SK-N-SH (cell line): ENCODE measurements around the gene IFNLR1. TPM values are rescaled to one million over a fixed set of nuclear protein-coding genes. Genes with fewer than 3 reads are reported as not detected.

Source experiments
- CTCF ChIA-PET: fragments of 300-600, 350-600 bp; formaldehyde crosslinking; extraction: SDS; loops from one replicate; lab custom pipeline; 2021; lab: Yijun Ruan, JAX
- POLR2A ChIA-PET: fragments of 350-600 bp; sonication (Branson Sonifier 250); formaldehyde crosslinking; extraction: SDS; loops from one replicate; lab custom pipeline; 2020; ENCODE audit warnings: antibody characterized with exemption, inconsistent platforms; lab: Yijun Ruan, JAX
- DNase-seq: peaks from one replicate; pipeline ENCODE4 v3.0.0; 2012
- H2AFZ ChIP-seq: fragments of 200-600 bp; sonication (generic); 2 replicates; pipeline ENCODE4 v1.8.1; 2016; ENCODE audit warnings: antibody characterized with exemption, mild to moderate bottlenecking, low read depth
- H3F3A ChIP-seq: fragments of 200-600 bp; sonication (generic); replicated peaks from 2 replicates; pipeline ENCODE3; 2016; ENCODE audit warnings: antibody characterized with exemption, mild to moderate bottlenecking; ENCODE audit not compliant: insufficient read depth
- H3K27ac ChIP-seq, 2 experiments: fragments of 200-500 bp in 1 of 2; fragments of 200-600 bp in 1 of 2; sonication (Bioruptor generic) in 1 of 2; sonication (generic), shearing (Covaris generic) in 1 of 2; 2 replicates each; pipeline versions ENCODE4 v1.5.1 to v1.6.1; 2014 to 2016; ENCODE audit warnings: low read depth in 2 of 2, inconsistent platforms in 1 of 2, low read length in 1 of 2, mild to moderate bottlenecking in 1 of 2, mixed read lengths in 1 of 2
- H3K27me3 ChIP-seq: fragments of 200-600 bp; sonication (generic), shearing (Covaris generic); 2 replicates; pipeline ENCODE4 v1.6.1; 2016; ENCODE audit warnings: mixed run types; ENCODE audit not compliant: insufficient read depth
- H3K36me3 ChIP-seq, 2 experiments: fragments of 200-500 bp in 1 of 2; fragments of 200-600 bp in 1 of 2; sonication (Bioruptor generic) in 1 of 2; sonication (generic) in 1 of 2; replicated peaks in 1 of 2; 2 replicates each; pipeline versions ENCODE3 to v1.5.1; 2014 to 2016; ENCODE audit warnings: low read length in 1 of 2, mild to moderate bottlenecking in 1 of 2; ENCODE audit not compliant: insufficient read depth in 2 of 2, control insufficient read depth in 1 of 2
- H3K4me1 ChIP-seq, 2 experiments: fragments of 200-500 bp in 1 of 2; fragments of 200-600 bp in 1 of 2; sonication (Bioruptor generic) in 1 of 2; sonication (generic), shearing (Covaris generic) in 1 of 2; 2 replicates each; pipeline versions ENCODE4 v1.5.1 to v1.6.1; 2014 to 2016; ENCODE audit warnings: low read depth in 1 of 2, low read length in 1 of 2, mixed run types in 1 of 2; ENCODE audit not compliant: insufficient read depth in 2 of 2, control insufficient read depth in 1 of 2
- H3K4me2 ChIP-seq: fragments of 200-600 bp; sonication (generic), shearing (Covaris generic); 2 replicates; pipeline ENCODE4 v1.6.1; 2017; ENCODE audit warnings: mixed run types
- H3K4me3 ChIP-seq, 2 experiments: fragments of 200-500 bp in 1 of 2; fragments of 200-600 bp in 1 of 2; sonication (Bioruptor generic) in 1 of 2; sonication (generic), shearing (Covaris generic) in 1 of 2; 2 replicates each; pipeline versions ENCODE4 v1.5.1 to v1.8.1; 2014 to 2016; ENCODE audit warnings: low read depth in 2 of 2, inconsistent platforms in 1 of 2, low read length in 1 of 2, mild to moderate bottlenecking in 1 of 2, mixed read lengths in 1 of 2, moderate library complexity in 1 of 2
- H3K79me2 ChIP-seq: fragments of 200-600 bp; sonication (generic); 2 replicates; pipeline ENCODE4 v1.8.1; 2017; ENCODE audit warnings: mild to moderate bottlenecking; ENCODE audit not compliant: insufficient read depth
- H3K9ac ChIP-seq: fragments of 200-600 bp; sonication (generic); 2 replicates; pipeline ENCODE4 v1.6.1; 2017; ENCODE audit warnings: mixed run types
- H3K9me2 ChIP-seq: fragments of 200-600 bp; sonication (generic); 2 replicates; pipeline ENCODE4 v1.6.1; 2017; ENCODE audit warnings: mixed run types
- H3K9me3 ChIP-seq: fragments of 200-600 bp; sonication (generic); 2 replicates; pipeline ENCODE4 v1.6.1; 2017; ENCODE audit warnings: mixed run types, mild to moderate bottlenecking, moderate library complexity
- H4K20me1 ChIP-seq: fragments of 200-600 bp; sonication (generic); 2 replicates; pipeline ENCODE4 v1.6.1; 2017; ENCODE audit warnings: mild to moderate bottlenecking, mixed run types; ENCODE audit not compliant: insufficient read depth
- CHD2 ChIP-seq: fragments of 150-350 bp; IDR thresholded peaks from 2 replicates; pipeline ENCODE4 v1.6.1; 2018; ENCODE audit warnings: low read length; ENCODE audit not compliant: partially characterized antibody
- EZH2phosphoT487 ChIP-seq: fragments of 200-600 bp; sonication (generic); IDR thresholded peaks from 2 replicates; pipeline ENCODE4 v1.6.1; 2017; ENCODE audit warnings: low read depth, mixed run types, mild to moderate bottlenecking, antibody characterized with exemption, moderate library complexity, borderline replicate concordance
- FOSL2 ChIP-seq: IDR thresholded peaks from 2 replicates; pipeline ENCODE4 v1.4.0; 2012; ENCODE audit warnings: low read depth, mild to moderate bottlenecking, moderate library complexity, borderline replicate concordance
- FOXJ3 ChIP-seq: sonication (generic); formaldehyde crosslinking; IDR thresholded peaks from 2 replicates; pipeline ENCODE4 v1.5.1; 2020; ENCODE audit warnings: mild to moderate bottlenecking, missing genetic modification reagents
- FOXM1 ChIP-seq: IDR thresholded peaks from 2 replicates; pipeline ENCODE4 v1.4.0; 2012; ENCODE audit warnings: low read depth, mild to moderate bottlenecking
- IRF3 ChIP-seq: fragments of 150-350 bp; IDR thresholded peaks from 2 replicates; pipeline ENCODE4 v1.6.1; 2016; ENCODE audit warnings: mild to moderate bottlenecking, low read depth, low read length
- MAX ChIP-seq: IDR thresholded peaks from 2 replicates; pipeline ENCODE4 v1.4.0; 2012; ENCODE audit warnings: low read depth
- MEF2A ChIP-seq: IDR thresholded peaks from 2 replicates; pipeline ENCODE4 v1.4.0; 2012; ENCODE audit warnings: low read depth, borderline replicate concordance
- MXI1 ChIP-seq: IDR thresholded peaks from 2 replicates; pipeline ENCODE4 v1.6.1; 2012; ENCODE audit warnings: mild to moderate bottlenecking, low read depth, low read length, improper control_type of control experiment
- NFIC ChIP-seq: IDR thresholded peaks from 2 replicates; pipeline ENCODE4 v1.4.0; 2012; ENCODE audit warnings: borderline replicate concordance
- NRF1 ChIP-seq: IDR thresholded peaks from 2 replicates; pipeline ENCODE4 v1.6.1; 2012; ENCODE audit warnings: low read depth, mild to moderate bottlenecking, low read length
- RXRA ChIP-seq: IDR thresholded peaks from 2 replicates; pipeline ENCODE4 v1.4.0; 2012; ENCODE audit warnings: low read depth, mild to moderate bottlenecking, borderline replicate concordance
- USF1 ChIP-seq: IDR thresholded peaks from 2 replicates; pipeline ENCODE4 v1.4.0; 2012; ENCODE audit warnings: low read depth, borderline replicate concordance
- USF2 ChIP-seq: fragments of 150-350 bp; IDR thresholded peaks from 2 replicates; pipeline ENCODE4 v1.6.1; 2017; ENCODE audit warnings: antibody characterized with exemption, low read length, low read depth, borderline replicate concordance
- WGBS: methylation state at CpG from one replicate; pipeline ENCODE4 v1.1.6; 2017; ENCODE audit warnings: low lambda C conversion rate; 5-methylcytosine and 5-hydroxymethylcytosine counted together
- polyA plus RNA-seq, 3 experiments: library from polyadenylated mRNA; depleted of rRNA; stranded (reverse); fragments of >200 nt; gene quantifications; 2 replicates each; pipeline ENCODE4 v1.2.3, GENCODE V29; 2012

IFNLR1 gene
- polyA plus RNA-seq, 1 of the 3 experiments (the other 2 are of a cell fraction) = 0.30 TPM

- Histone ChIP-seq H4K20me1 (no peaks in the 10 kb centered on the region), H3K79me2 (no peaks in the 10 kb centered on the region), H3K4me1 (no peaks in the 10 kb centered on the region; a peak in 1 of 4 replicates), H3K4me2 (no peak overlapping the region), H3K4me3 (no peak overlapping the region), H3K36me3 (no peaks in the 10 kb centered on the region), H2AFZ (no peak overlapping the region), H3K27ac (no peak overlapping the region), H3K9me2 (no peaks in the 10 kb centered on the region), H3K9me3 (no peaks in the 10 kb centered on the region), H3K27me3 (no peaks in the 10 kb centered on the region; the same call in 1 of the 2 replicates), H3F3A (no peaks in the 10 kb centered on the region), H3K9ac (no peak overlapping the region)
- no peak for DNase-seq
- ChIA-PET POLR2A (no interaction called here), CTCF (interaction anchor here (1.4 to 1.9 kb wide), 3 partner anchors 28 to 48 kb away, joined by 5 to 11 read pairs (median 6); no protein-coding TSS in a partner anchor)
- 74% methylated on average over 4 of the region's 5 CpGs for WGBS
- TF ChIP-seq MXI1 (no peak), MAX (no peak), NRF1 (no peak), IRF3 (no peak), FOXM1 (no peak), USF2 (no peak), FOXJ3 (CRISPR knock-in tag) (no peak), CHD2 (no peak), RXRA (no peak), FOSL2 (no peak), USF1 (no peak), EZH2phosphoT487 (no peak), NFIC (no peak), MEF2A (no peak)
Observed at GRCh38 chr1:24119489-24119858, 67.6 kb downstream of the IFNLR1 start.
